Putamen (tissue), 1 donor: Measurements from ENCODE around the gene UNC13D.

Experiments
- DNase-seq: peaks from one replicate; pipeline ENCODE4 v3.0.0-alpha.2; 2016; ENCODE audit warnings: low spot score

UNC13D gene

DNA sequence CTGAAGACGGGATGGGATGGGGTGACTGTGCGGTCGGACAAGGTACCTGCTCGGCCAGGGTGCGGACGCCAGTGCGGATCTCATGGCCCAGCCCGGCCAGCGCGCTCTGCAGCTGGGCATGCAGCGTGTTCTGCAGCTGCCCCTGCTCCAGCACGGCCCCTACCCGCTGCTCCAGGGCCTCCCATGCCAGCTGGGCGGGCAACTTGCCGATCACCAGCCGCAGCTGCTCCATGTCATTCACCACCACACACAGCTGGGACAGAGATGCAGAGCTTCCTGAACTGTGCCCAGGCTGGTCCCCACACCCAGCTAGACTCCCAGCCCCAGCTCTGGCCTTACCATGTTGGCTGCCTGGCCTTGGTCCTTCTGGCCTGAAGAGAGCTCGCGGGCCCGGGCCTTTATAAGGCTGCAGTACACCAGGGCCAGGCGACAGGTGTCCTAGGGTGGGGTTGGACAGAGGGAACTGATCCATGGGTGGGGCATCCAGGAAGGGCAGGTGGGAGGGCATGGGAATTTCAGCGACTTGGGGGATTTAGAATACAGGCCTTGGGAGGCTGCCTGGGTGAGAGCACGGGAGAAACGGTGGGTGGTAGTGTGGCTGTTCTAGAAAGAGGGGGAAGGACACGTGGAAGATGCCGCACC, 9.8 kb downstream of the UNC13D start:
- peak; percentile 64 for DNase-seq

GRCh38 chr17:75832652-75833400, 11.4 kb downstream of the UNC13D start:
- DNase-seq = no peak

DNA sequence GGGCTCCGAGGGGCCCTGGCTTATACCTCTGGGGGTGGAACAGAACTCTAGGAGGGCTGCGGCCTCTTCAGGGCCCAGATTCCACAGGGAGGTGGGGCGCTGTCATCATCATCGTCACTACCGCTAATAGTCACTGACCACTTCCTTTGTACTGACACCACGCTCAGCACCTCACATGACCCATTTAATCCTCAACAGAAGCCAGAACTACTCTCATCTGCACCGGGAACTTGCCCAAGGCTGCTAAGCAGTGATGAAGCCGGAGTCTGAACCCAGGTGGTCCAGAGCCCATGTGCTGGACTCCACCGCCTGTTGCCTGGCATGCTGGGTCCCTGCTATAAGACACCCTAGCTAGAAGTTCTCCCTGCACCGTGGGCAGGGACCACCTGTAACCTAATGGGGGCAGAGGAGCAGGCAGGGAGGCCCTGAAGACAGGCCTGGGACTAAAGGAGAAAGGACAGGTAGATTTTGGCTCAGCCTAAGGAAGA, 12.0 kb downstream of the UNC13D start:
- DNase-seq = no peak

- DNase-seq = no peak
These were observed 13.1 kb downstream of the UNC13D start for GRCh38 chr17:75831032-75831571.

GRCh38 chr17:75830164-75831031, 13.8 kb downstream of the UNC13D start:
- DNase-seq = no peak

DNA sequence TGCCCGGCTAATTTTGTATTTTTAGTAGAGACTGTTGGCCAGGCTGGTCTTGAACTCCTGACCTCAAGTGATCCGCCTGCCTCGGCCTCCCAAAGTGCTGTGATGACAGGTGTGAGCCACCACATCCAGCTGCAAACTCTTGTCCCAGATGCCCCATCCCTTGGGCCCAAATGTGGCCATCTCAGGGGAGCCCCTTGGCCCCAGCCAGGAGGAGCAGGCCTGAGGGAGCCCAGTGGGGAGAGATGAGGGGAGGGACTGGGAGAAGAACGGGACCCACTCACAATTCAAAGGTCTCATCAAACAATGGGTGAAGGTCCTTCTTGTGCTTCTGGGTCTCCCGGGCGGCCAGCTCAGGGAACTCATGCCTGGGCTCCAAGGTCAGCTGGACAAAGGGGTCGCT, 14.5 kb downstream of the UNC13D start:
- DNase-seq = no peak

DNA sequence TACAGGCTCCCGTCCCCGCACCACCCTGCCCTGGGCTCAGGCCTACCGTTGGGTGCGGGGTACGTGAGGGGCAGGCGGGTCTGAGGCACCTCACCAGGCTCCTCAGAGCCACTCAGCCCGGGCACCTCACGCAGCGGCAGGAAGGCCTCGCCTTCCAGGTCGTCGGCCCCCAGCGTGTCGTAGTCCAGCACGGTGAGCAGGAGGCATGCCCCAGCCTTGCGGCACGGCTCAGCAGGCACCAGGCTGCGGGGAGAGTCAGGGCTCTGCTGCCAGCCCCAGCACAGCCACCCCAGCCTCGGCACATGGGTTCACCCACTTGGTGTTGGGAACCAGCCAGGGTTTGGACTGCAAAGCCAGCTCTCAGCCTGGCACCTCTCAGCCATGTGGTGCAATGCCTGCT, 15.5 kb downstream of the UNC13D start:
- no peak for DNase-seq

- no peak for DNase-seq
These were observed 16.2 kb downstream of the UNC13D start for GRCh38 chr17:75828076-75828400.

- peak; percentile 65 for DNase-seq
These were observed 16.7 kb downstream of the UNC13D start for GRCh38 chr17:75827308-75828075.

GRCh38 chr17:75826561-75827307, 17.5 kb downstream of the UNC13D start:
- no peak for DNase-seq

- no peak for DNase-seq
These were observed 18.3 kb downstream of the UNC13D start for GRCh38 chr17:75825748-75826370.

GRCh38 chr17:75825149-75825552, 19.1 kb downstream of the UNC13D start:
- no peak for DNase-seq

- no peak for DNase-seq
These were observed 19.5 kb downstream of the UNC13D start for GRCh38 chr17:75824666-75825065.

DNA sequence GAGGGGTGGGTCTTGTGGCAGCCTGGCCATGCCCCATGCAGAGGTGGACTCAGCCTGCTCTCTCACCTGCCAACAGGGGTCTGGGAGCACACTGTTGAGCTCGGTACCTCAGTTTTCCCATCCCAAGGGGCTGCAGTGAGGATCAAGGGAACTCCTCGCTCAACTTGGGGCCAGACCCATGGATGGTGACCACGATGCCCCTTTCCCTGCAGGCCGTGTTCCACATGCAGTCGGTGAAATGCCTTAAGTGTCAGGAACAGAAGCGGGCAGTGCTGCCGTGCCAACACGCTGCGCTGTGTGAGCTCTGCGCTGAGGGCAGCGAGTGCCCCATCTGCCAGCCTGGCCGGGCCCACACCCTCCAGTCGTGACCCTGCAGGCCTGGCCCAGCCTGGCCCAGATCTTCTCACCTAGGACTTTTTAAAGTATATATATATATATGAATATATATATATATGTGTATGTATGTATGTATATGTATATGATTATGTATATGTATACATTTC, 20.1 kb downstream of the UNC13D start:
- no peak for DNase-seq

- no peak for DNase-seq
These were observed 20.8 kb downstream of the UNC13D start for GRCh38 chr17:75823257-75824041.

DNA sequence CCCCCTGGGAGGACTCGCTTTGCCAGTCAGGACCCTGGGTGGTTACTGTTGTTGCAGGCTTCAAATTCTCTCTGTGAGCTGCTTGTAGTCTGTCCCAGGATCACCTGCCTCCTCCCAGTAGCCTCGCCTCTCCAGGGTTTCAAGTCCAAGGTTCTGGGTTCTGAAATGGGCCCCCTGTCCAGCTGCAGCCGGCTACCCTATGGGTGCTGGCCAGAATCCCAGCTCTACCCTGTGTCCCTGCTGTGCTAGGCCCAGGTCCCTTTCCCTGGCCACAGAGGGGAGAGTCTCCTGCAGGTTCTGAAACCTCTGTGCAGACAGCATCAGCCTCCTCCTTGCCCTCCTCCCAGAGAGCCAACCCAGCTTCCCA, 21.4 kb downstream of the UNC13D start:
- DNase-seq = no peak

GRCh38 chr17:75822119-75822799, 21.9 kb downstream of the UNC13D start:
- DNase-seq = no peak

GRCh38 chr17:75821552-75821951, 22.7 kb downstream of the UNC13D start:
- DNase-seq = no peak
